ENCODE data around the gene EIPR1. TPM values are rescaled to one million over a fixed set of nuclear protein-coding genes. Genes with fewer than 3 reads are reported as not detected.

Gene EIPR1
- total and polyA plus RNA-seq, 10 of the 15 experiments (the other 5 are each of a cell fraction or from before 2014, with no cell fraction given): 23.6 to 61.2 (median 42.2) TPM

- no peak for TF ChIP-seq ASH2L (IDR thresholded peaks at IDR 0.05; ENCODE audit: borderline replicate concordance, low read depth)
- peak; percentile 37; the same call in 1 of the 2 replicates for TF ChIP-seq ZBED1 (IDR thresholded peaks at IDR 0.05; ENCODE audit: borderline replicate concordance)
- no peak for TF ChIP-seq NR2C2 (IDR thresholded peaks at IDR 0.05; ENCODE audit: borderline replicate concordance, control insufficient read depth, insufficient read length, low read depth)
- TF ChIP-seq YBX1 (IDR thresholded peaks at IDR 0.05): no peak
- no peak; the same call in 1 of the 2 replicates for TF ChIP-seq TBL1XR1 (IDR thresholded peaks at IDR 0.05; ENCODE audit: low read depth, low read length)
- no peak for TF ChIP-seq NFYA (IDR thresholded peaks at IDR 0.05; ENCODE audit: borderline replicate concordance, low read depth, low read length)
- peak; percentile 33; the same call in 1 of the 2 replicates for TF ChIP-seq BCL11A (IDR thresholded peaks at IDR 0.05; ENCODE audit: low read depth, low read length)
- peak; percentile 85 for TF ChIP-seq MXI1 (IDR thresholded peaks at IDR 0.05; ENCODE audit: low read depth, low read length)
- TF ChIP-seq ZNF622 (IDR thresholded peaks at IDR 0.05): no peak
- no peak for TF ChIP-seq EGR1 (IDR thresholded peaks at IDR 0.05; ENCODE audit: borderline replicate concordance in 1 of 2, low read depth in 2 of 2, low read length in 2 of 2)
- TF ChIP-seq, protein P1, sequence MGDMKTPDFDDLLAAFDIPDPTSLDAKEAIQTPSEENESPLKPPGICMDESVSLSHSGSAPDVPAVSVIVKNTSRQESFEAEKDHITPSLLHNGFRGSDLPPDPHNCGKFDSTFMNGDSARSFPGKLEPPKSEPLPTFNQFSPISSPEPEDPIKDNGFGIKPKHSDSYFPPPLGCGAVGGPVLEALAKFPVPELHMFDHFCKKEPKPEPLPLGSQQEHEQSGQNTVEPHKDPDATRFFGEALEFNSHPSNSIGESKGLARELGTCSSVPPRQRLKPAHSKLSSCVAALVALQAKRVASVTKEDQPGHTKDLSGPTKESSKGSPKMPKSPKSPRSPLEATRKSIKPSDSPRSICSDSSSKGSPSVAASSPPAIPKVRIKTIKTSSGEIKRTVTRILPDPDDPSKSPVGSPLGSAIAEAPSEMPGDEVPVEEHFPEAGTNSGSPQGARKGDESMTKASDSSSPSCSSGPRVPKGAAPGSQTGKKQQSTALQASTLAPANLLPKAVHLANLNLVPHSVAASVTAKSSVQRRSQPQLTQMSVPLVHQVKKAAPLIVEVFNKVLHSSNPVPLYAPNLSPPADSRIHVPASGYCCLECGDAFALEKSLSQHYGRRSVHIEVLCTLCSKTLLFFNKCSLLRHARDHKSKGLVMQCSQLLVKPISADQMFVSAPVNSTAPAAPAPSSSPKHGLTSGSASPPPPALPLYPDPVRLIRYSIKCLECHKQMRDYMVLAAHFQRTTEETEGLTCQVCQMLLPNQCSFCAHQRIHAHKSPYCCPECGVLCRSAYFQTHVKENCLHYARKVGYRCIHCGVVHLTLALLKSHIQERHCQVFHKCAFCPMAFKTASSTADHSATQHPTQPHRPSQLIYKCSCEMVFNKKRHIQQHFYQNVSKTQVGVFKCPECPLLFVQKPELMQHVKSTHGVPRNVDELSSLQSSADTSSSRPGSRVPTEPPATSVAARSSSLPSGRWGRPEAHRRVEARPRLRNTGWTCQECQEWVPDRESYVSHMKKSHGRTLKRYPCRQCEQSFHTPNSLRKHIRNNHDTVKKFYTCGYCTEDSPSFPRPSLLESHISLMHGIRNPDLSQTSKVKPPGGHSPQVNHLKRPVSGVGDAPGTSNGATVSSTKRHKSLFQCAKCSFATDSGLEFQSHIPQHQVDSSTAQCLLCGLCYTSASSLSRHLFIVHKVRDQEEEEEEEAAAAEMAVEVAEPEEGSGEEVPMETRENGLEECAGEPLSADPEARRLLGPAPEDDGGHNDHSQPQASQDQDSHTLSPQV (IDR thresholded peaks at IDR 0.05): no peak
- TF ChIP-seq KDM1A (IDR thresholded peaks at IDR 0.05; ENCODE audit: borderline replicate concordance): no peak
- TF ChIP-seq, protein P2, sequence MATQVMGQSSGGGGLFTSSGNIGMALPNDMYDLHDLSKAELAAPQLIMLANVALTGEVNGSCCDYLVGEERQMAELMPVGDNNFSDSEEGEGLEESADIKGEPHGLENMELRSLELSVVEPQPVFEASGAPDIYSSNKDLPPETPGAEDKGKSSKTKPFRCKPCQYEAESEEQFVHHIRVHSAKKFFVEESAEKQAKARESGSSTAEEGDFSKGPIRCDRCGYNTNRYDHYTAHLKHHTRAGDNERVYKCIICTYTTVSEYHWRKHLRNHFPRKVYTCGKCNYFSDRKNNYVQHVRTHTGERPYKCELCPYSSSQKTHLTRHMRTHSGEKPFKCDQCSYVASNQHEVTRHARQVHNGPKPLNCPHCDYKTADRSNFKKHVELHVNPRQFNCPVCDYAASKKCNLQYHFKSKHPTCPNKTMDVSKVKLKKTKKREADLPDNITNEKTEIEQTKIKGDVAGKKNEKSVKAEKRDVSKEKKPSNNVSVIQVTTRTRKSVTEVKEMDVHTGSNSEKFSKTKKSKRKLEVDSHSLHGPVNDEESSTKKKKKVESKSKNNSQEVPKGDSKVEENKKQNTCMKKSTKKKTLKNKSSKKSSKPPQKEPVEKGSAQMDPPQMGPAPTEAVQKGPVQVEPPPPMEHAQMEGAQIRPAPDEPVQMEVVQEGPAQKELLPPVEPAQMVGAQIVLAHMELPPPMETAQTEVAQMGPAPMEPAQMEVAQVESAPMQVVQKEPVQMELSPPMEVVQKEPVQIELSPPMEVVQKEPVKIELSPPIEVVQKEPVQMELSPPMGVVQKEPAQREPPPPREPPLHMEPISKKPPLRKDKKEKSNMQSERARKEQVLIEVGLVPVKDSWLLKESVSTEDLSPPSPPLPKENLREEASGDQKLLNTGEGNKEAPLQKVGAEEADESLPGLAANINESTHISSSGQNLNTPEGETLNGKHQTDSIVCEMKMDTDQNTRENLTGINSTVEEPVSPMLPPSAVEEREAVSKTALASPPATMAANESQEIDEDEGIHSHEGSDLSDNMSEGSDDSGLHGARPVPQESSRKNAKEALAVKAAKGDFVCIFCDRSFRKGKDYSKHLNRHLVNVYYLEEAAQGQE (IDR thresholded peaks at IDR 0.05; ENCODE audit: low read depth, low read length): no peak
- TF ChIP-seq, protein P3, sequence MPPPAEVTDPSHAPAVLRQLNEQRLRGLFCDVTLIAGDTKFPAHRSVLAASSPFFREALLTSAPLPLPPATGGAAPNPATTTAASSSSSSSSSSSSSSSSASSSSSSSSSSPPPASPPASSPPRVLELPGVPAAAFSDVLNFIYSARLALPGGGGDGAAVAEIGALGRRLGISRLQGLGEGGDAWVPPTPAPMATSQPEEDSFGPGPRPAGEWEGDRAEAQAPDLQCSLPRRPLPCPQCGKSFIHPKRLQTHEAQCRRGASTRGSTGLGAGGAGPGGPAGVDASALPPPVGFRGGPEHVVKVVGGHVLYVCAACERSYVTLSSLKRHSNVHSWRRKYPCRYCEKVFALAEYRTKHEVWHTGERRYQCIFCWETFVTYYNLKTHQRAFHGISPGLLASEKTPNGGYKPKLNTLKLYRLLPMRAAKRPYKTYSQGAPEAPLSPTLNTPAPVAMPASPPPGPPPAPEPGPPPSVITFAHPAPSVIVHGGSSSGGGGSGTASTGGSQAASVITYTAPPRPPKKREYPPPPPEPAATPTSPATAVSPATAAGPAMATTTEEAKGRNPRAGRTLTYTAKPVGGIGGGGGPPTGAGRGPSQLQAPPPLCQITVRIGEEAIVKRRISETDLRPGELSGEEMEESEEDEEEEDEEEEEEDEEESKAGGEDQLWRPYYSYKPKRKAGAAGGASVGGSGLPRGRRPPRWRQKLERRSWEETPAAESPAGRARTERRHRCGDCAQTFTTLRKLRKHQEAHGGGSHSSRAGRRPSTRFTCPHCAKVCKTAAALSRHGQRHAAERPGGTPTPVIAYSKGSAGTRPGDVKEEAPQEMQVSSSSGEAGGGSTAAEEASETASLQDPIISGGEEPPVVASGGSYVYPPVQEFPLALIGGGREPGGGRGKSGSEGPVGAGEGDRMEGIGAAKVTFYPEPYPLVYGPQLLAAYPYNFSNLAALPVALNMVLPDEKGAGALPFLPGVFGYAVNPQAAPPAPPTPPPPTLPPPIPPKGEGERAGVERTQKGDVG (CRISPR knock-in tag; IDR thresholded peaks at IDR 0.05): no peak
- TF ChIP-seq, protein P4, sequence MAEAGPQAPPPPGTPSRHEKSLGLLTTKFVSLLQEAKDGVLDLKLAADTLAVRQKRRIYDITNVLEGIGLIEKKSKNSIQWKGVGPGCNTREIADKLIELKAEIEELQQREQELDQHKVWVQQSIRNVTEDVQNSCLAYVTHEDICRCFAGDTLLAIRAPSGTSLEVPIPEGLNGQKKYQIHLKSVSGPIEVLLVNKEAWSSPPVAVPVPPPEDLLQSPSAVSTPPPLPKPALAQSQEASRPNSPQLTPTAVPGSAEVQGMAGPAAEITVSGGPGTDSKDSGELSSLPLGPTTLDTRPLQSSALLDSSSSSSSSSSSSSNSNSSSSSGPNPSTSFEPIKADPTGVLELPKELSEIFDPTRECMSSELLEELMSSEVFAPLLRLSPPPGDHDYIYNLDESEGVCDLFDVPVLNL (IDR thresholded peaks at IDR 0.05; ENCODE audit: low read depth, low read length): no peak
- no peak for TF ChIP-seq KLF5 (IDR thresholded peaks at IDR 0.05; ENCODE audit: partially characterized antibody)
Observed at GRCh38 chr2:3403587-3404334, 26.1 kb upstream of the EIPR1 start (continued).
